GM13976 (cell line): ENCODE data around the gene DCAKD.
A peak's percentile ranks its signal among the peaks of the same experiment; 100 is the strongest.

ENCODE experiments used
- DNase-seq: peaks from one replicate; pipeline ENCODE4 v3.0.0; 2012; ENCODE audit warnings: low spot score
- in situ Hi-C: fragments of 300-500 bp; cut with MboI; formaldehyde crosslinking; loops from one replicate; pipeline ENCODE4 v1.12.0; 2022; ENCODE audit warnings: low sequenced_read_pairs, mixed read lengths, inconsistent platforms; ENCODE audit not compliant: unreplicated experiment
- TF ChIP-seq, protein P1 (sequence below): IDR thresholded peaks from 2 replicates; pipeline ENCODE4 v1.5.1; 2012; ENCODE audit warnings: borderline replicate concordance, mild to moderate bottlenecking; ENCODE audit not compliant: insufficient read depth; ENCODE audit errors: extremely low read depth, missing control alignments, control extremely low read depth

Gene DCAKD

DNA sequence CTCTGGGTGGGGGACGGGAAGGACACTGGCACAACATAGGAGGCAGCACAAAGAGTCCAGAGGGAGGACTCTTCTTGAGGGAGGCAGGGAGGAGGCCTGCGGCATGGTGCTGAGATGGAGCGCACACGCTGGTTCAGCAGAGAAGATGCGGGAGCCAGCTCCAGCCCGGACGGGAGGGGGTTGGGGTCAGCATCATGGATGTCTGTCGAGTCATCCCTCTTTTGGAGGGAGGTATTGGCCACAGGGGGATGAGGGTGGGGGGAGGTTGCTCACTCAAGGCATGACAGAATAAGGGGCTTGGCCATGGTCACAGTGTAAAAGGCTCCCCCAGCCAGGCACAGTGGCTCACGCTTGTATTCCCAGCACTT, 19.3 kb downstream of the DCAKD start:
- in situ Hi-C loops, result no loop called here
- DNase-seq, result no peak
- TF ChIP-seq, protein P1, sequence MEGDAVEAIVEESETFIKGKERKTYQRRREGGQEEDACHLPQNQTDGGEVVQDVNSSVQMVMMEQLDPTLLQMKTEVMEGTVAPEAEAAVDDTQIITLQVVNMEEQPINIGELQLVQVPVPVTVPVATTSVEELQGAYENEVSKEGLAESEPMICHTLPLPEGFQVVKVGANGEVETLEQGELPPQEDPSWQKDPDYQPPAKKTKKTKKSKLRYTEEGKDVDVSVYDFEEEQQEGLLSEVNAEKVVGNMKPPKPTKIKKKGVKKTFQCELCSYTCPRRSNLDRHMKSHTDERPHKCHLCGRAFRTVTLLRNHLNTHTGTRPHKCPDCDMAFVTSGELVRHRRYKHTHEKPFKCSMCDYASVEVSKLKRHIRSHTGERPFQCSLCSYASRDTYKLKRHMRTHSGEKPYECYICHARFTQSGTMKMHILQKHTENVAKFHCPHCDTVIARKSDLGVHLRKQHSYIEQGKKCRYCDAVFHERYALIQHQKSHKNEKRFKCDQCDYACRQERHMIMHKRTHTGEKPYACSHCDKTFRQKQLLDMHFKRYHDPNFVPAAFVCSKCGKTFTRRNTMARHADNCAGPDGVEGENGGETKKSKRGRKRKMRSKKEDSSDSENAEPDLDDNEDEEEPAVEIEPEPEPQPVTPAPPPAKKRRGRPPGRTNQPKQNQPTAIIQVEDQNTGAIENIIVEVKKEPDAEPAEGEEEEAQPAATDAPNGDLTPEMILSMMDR, result no peak

DNA sequence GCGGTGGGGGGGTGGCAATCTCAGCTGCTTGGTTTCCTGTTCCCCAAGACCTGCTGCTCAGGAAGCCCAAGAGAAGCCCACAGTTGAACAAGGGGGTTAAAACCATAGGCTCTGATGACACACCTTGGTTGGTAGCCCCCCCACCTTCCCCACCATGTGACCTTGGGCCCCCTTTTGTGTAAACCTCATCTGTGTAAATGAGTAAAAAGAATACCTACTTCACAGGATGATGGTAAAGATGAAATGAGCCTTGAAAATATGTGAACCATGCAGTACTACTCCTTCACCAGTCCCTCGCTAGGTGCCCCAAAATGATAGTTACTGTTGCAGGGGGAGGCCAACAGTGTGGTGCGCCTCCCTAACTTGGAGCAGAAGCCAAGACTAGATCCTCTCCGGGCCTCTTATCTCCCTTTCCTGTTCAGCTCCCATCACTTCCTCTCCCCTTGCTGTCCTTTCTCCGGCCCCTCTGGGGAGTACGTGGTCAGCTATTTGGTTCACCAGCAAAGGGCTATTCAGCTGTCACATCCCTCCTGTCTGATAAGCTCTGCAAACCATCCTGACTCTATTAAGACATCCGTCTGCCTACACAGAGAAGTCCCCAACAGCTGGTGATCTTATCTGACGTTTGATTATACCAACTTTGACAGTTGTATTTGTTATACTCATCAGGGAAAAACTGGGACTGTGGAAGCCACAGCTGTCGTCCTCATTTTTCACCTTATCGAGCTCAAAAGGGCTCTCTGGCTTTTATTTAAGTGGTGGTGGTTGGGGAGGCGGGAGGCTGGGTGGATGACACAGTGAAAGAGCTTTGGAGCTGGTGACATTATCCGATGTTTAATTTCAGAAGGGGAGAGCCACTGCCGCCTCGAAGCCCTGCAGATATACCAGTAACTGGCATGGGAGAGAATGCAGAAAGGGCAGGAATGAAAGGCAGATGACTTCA, 19.9 kb downstream of the DCAKD start:
- TF ChIP-seq, protein P1, result no peak
- in situ Hi-C loops, result no loop called here
- no peak for DNase-seq

DNA sequence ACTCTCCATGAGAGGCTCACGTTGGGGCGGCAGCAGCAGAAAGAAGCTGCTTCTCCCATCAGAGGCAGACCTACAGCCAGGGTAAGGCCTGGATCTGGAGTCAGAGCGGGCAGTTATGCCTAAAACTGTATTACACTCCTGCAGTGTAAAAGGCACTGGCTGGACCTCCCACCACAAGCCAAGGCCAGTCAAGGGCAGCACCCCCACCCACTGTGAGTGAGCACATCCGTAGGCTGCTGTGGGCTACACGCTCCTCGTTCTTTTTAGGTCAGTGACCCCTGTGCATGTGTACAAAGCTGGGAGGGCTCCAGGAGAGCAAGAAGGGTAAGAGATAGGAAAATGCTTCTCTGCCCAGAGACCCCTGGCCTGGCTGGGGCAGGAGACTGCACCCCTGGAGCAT, 20.7 kb downstream of the DCAKD start:
- DNase-seq, result no peak
- in situ Hi-C loops, result no loop called here
- TF ChIP-seq, protein P1, result no peak

- in situ Hi-C loops, result loop anchor here (10.0 kb wide), 1 partner anchor 105 kb away; no protein-coding TSS in a partner anchor
Observed at GRCh38 chr17:45029758-45030423, 21.5 kb downstream of the DCAKD start.

GRCh38 chr17:45029096-45029495, 22.3 kb downstream of the DCAKD start:
- DNase-seq, result no peak
- in situ Hi-C loops, result loop anchor here (10.0 kb wide), 1 partner anchor 104 kb away; no protein-coding TSS in a partner anchor
- TF ChIP-seq, protein P1, result no peak

More at GRCh38 chr17:45029758-45030423, 21.5 kb downstream of the DCAKD start:
- peak; percentile 68 for DNase-seq
- TF ChIP-seq, protein P1, result no peak

DNA sequence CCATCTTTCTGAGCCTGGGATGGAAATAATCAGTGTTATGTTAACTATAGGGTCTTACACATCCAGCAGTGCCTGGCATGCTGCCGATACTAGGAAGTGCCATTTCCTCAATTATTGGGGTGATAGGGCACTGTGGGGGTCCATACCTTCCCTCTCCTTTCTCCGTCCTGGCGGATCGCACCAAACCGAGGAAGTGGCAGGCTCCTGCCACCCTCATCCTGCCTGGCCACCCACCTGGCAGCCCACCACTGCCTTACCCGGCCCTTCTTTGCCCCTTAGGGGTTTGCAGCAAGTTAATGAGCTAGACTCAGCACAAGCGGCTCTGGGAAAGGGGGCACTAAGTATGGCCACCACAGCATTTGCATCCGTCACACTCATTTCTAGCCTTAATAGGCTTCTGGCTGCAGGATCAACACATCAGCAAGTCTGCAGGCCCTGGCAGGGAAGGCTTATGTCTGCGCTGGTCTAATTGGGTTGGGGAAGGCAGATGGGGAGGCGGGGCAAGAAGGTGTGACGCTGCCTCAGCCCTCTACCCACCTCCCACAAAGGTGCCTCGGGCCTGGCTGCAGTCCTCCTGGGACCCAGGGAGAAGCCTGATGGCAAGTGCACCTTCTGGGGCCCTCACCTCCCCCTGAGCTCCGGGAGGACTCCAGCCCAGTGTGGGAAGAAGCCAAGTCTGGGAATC, 28.6 kb downstream of the DCAKD start:
- in situ Hi-C loops, result loop anchor here (10.0 kb wide), 1 partner anchor 98 kb away; no protein-coding TSS in a partner anchor
- no peak for DNase-seq
- TF ChIP-seq, protein P1, result no peak
